NOMO-1 treated with DMSO at 0.1 percent for 48 hours (cell line): ENCODE measurements around the gene BOD1.
"Not testable (repeated sequence)": the region's sequence is repeated elsewhere in the genome, so short reads cannot be mapped to it uniquely, and the experiment has no call there.

Experiments used
- DNase-seq: peaks from one replicate; lab custom pipeline; 2025; ENCODE audit not compliant: unreplicated experiment; lab: John Stamatoyannopoulos, UW

Gene BOD1

GRCh38 chr5:173620784-173621183, 4.3 kb upstream of the BOD1 start:
- no peak for DNase-seq

- peak; percentile 56 for DNase-seq
These were observed 2.6 kb upstream of the BOD1 start for GRCh38 chr5:173618927-173619519.

GRCh38 chr5:173615884-173616576, 420 bp downstream of the BOD1 start:
- DNase-seq: peak; percentile 69

GRCh38 chr5:173614591-173614990, 1.9 kb downstream of the BOD1 start:
- DNase-seq: no peak

GRCh38 chr5:173613433-173614159, 2.9 kb downstream of the BOD1 start:
- DNase-seq: no peak

GRCh38 chr5:173612948-173613347, 3.5 kb downstream of the BOD1 start:
- no peak for DNase-seq

GRCh38 chr5:173611706-173612105, 4.7 kb downstream of the BOD1 start:
- no peak for DNase-seq

GRCh38 chr5:173604141-173604540, 12.3 kb downstream of the BOD1 start:
- no peak for DNase-seq

GRCh38 chr5:173602423-173602822, 14.0 kb downstream of the BOD1 start:
- DNase-seq: peak; percentile 27

- no peak for DNase-seq
These were observed 17.8 kb downstream of the BOD1 start for GRCh38 chr5:173598686-173599085.

- DNase-seq: no peak
These were observed 19.1 kb downstream of the BOD1 start for GRCh38 chr5:173597304-173597703.

- DNase-seq: no peak
These were observed 20.6 kb downstream of the BOD1 start for GRCh38 chr5:173595841-173596240.

GRCh38 chr5:173594061-173594460, 22.4 kb downstream of the BOD1 start:
- no peak for DNase-seq

- DNase-seq: peak; percentile 4
These were observed 24.3 kb downstream of the BOD1 start for GRCh38 chr5:173592050-173592669.

- no peak for DNase-seq
These were observed 25.4 kb downstream of the BOD1 start for GRCh38 chr5:173591056-173591514.

GRCh38 chr5:173590436-173591055, 25.9 kb downstream of the BOD1 start:
- no peak for DNase-seq

- not testable (repeated sequence) for DNase-seq
These were observed 30.3 kb downstream of the BOD1 start for GRCh38 chr5:173586133-173586532.

- DNase-seq: no peak
These were observed 33.1 kb downstream of the BOD1 start for GRCh38 chr5:173583346-173583745.

GRCh38 chr5:173582216-173583111, 34.0 kb downstream of the BOD1 start:
- DNase-seq: no peak
